RWPE2 (cell line): ENCODE results near the gene OTP.
A peak's percentile ranks its signal among the peaks of the same experiment; 100 is the strongest.
"Not testable (repeated sequence)": the region's sequence is repeated elsewhere in the genome, so short reads cannot be mapped to it uniquely, and the experiment has no call there.

Experiments used
- ATAC-seq: fragments of 200-7000 bp; cut with Tn5 transposase; 3 replicates; pipeline ENCODE4 v1.9.1; 2021; ENCODE audit warnings: low read depth
- DNase-seq: peaks from one replicate; pipeline ENCODE4 v3.0.0-alpha.2; 2020; ENCODE audit warnings: low spot score
- H3K27ac ChIP-seq: fragments of 450-650 bp; 2 replicates; pipeline ENCODE4 v1.5.1; 2017; ENCODE audit warnings: mild to moderate bottlenecking; ENCODE audit not compliant: poor library complexity, severe bottlenecking
- H3K27me3 ChIP-seq: fragments of 250-450 bp; sonication (Bioruptor Pico); 2 replicates; pipeline ENCODE4 v1.5.1; 2021; ENCODE audit warnings: mild to moderate bottlenecking, moderate library complexity; ENCODE audit not compliant: insufficient read depth, poor library complexity, severe bottlenecking
- H3K36me3 ChIP-seq: fragments of 250-450 bp; sonication (Bioruptor Pico); 2 replicates; pipeline ENCODE4 v1.5.1; 2020; ENCODE audit warnings: low read depth, mild to moderate bottlenecking, moderate library complexity
- H3K4me1 ChIP-seq: fragments of 250-450 bp; sonication (Bioruptor Pico); 2 replicates; pipeline ENCODE4 v1.5.1; 2021; ENCODE audit warnings: mild to moderate bottlenecking, moderate library complexity; ENCODE audit not compliant: insufficient read depth, poor library complexity, severe bottlenecking
- H3K4me3 ChIP-seq: fragments of 250-450 bp; sonication (Bioruptor Pico); 2 replicates; pipeline ENCODE4 v1.5.1; 2021; ENCODE audit warnings: mild to moderate bottlenecking, moderate library complexity; ENCODE audit not compliant: severe bottlenecking
- H3K9me3 ChIP-seq: fragments of 250-450 bp; sonication (Bioruptor Pico); 2 replicates; pipeline ENCODE4 v1.5.1; 2021; ENCODE audit warnings: mild to moderate bottlenecking, moderate library complexity; ENCODE audit not compliant: severe bottlenecking
- CTCF ChIP-seq: fragments of 450-650 bp; IDR thresholded peaks from one replicate; pipeline ENCODE4 v1.5.1; 2017; ENCODE audit warnings: mild to moderate bottlenecking, moderate library complexity; ENCODE audit not compliant: poor library complexity, severe bottlenecking

OTP gene

GRCh38 chr5:77627869-77628674, 10.4 kb downstream of the OTP start:
- H3K27ac ChIP-seq = no peak overlapping the region
- H3K9me3 ChIP-seq = no peaks in the 10 kb centered on the region
- H3K4me3 ChIP-seq = no peak overlapping the region
- no peaks in the 10 kb centered on the region for H3K36me3 ChIP-seq
- H3K4me1 ChIP-seq = no peaks in the 10 kb centered on the region
- ATAC-seq (no peak), DNase-seq (no peak)
- TF ChIP-seq CTCF = no peak
- peaks cover 100% of the 10 kb centered on the region for H3K27me3 ChIP-seq

GRCh38 chr5:77623203-77623740, 15.2 kb downstream of the OTP start:
- DNase-seq = no peak
- Histone ChIP-seq H3K27ac (no peak overlapping the region), H3K9me3 (no peaks in the 10 kb centered on the region), H3K27me3 (peaks cover 87% of the 10 kb centered on the region), H3K4me3 (no peak overlapping the region), H3K4me1 (no peaks in the 10 kb centered on the region), H3K36me3 (no peaks in the 10 kb centered on the region)
- TF ChIP-seq CTCF = no peak
- ATAC-seq = no peak

- no peak for TF ChIP-seq CTCF
- Histone ChIP-seq H3K9me3 (no peaks in the 10 kb centered on the region), H3K27me3 (peaks cover 69% of the 10 kb centered on the region), H3K4me3 (no peak overlapping the region), H3K4me1 (no peaks in the 10 kb centered on the region), H3K36me3 (no peaks in the 10 kb centered on the region), H3K27ac (no peak overlapping the region)
- DNase-seq (no peak), ATAC-seq (no peak)
Observed at GRCh38 chr5:77621440-77621839, 17.1 kb downstream of the OTP start.

DNA sequence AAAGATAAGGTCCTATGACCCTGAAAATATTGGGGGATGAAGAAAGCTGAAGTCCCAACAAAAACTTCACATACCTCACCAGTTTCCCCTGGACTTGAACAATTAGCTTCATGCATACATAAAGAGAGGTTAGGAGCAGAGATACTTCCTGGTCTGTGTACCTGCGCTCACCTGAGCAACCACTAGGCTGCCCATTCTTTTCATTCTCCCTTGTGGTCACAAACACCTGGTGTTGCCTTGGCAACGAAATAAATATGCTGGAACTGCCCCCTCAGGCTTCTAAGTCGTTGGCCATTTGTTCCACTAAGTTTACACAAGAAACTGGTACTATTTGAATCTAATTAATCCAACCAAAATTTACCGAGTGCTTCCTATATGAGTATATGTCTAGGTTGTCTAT, 18.1 kb downstream of the OTP start:
- no peak overlapping the region for H3K4me3 ChIP-seq
- no peaks in the 10 kb centered on the region for H3K9me3 ChIP-seq
- ATAC-seq = peak; percentile 84
- no peaks in the 10 kb centered on the region for H3K4me1 ChIP-seq
- H3K36me3 ChIP-seq = no peaks in the 10 kb centered on the region
- no peak for DNase-seq
- H3K27me3 ChIP-seq = peaks cover 59% of the 10 kb centered on the region
- TF ChIP-seq CTCF = no peak
- H3K27ac ChIP-seq = no peak overlapping the region

DNA sequence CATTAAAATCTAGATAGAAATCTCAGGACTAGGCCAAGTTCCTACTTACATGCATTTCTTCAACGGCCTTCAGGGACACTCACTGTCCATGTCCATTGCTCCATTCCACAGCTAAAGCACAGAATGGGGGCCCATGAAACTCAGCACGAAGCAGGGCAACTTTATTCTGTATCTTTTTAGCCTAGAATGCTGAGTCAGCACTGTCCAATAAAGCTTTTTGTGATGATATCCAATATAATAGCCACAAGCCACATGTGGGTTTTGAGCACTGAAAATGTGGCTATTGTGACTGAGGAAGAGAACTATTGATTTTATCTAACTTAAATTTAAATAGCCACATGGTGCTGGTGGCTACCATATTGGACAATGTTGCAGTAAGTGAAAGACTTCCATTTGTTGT, 21.6 kb downstream of the OTP start:
- H3K9me3 ChIP-seq = no peaks in the 10 kb centered on the region
- DNase-seq (no peak), ATAC-seq (no peak)
- no peak overlapping the region for H3K4me3 ChIP-seq
- TF ChIP-seq CTCF = no peak
- H3K27ac ChIP-seq = no peak overlapping the region
- no peaks in the 10 kb centered on the region for H3K36me3 ChIP-seq
- no peaks in the 10 kb centered on the region for H3K4me1 ChIP-seq
- peaks cover 24% of the 10 kb centered on the region for H3K27me3 ChIP-seq

- not testable (repeated sequence) for H3K4me1 ChIP-seq, H3K27ac ChIP-seq, H3K4me3 ChIP-seq, DNase-seq, H3K36me3 ChIP-seq, H3K9me3 ChIP-seq, ATAC-seq
- H3K27me3 ChIP-seq = peaks cover 14% of the 10 kb centered on the region
Observed at GRCh38 chr5:77608927-77609326, 29.6 kb downstream of the OTP start.
